Measurements from ENCODE around the gene KCNT2. TPM values are rescaled to one million over a fixed set of nuclear protein-coding genes. Genes with fewer than 3 reads are reported as not detected.

Gene KCNT2
- total RNA-seq, 1 experiment from 2014 or later: not detected

Small RNA genes within 50 kb of the gene (microRNA-seq; reads per million reads assigned to microRNA genes)
- not detected for gene MIR4735 (ENCODE audit: borderline number of aligned reads)

Other genes with a start within 250 kb of the KCNT2 start
- gene CFH, start 43.6 kb upstream of the KCNT2 start, total RNA-seq (2021; ENCODE audit: unreplicated experiment): 0.57 TPM
- not detected for gene CFHR3, start 166.4 kb upstream of the KCNT2 start, total RNA-seq (2021; ENCODE audit: unreplicated experiment)
- gene CFHR1, start 211.3 kb upstream of the KCNT2 start, total RNA-seq (2021; ENCODE audit: unreplicated experiment): 0.34 TPM

All from HCT116 (cell line).